ENCODE results near the gene ST8SIA5.

Gene ST8SIA5

GRCh38 chr18:46622999-46623398, 133.9 kb downstream of the ST8SIA5 start:
- peak; percentile 58 for DNase-seq (ENCODE audit: low read depth)
- Histone ChIP-seq H3K27me3 (replicated peaks; ENCODE audit: control insufficient read depth, insufficient read depth, low read length) (peaks cover 54% of the 10 kb centered on the region), H3K4me3 (ENCODE audit: low read length) (no peak overlapping the region), H3K36me3 (ENCODE audit: control insufficient read depth, insufficient read depth, low read length, severe bottlenecking) (no peaks in the 10 kb centered on the region), H3K9ac (ENCODE audit: low read length) (no peak overlapping the region), H3K9me3 (ENCODE audit: control insufficient read depth, low read length) (no peaks in the 10 kb centered on the region), H3K4me1 (ENCODE audit: control insufficient read depth, insufficient read depth, low read length) (no peaks in the 10 kb centered on the region)

- H3K9ac ChIP-seq (ENCODE audit: low read length) = no peak overlapping the region
- no peak for DNase-seq (ENCODE audit: low read depth)
- H3K4me3 ChIP-seq (ENCODE audit: low read length) = no peak overlapping the region
- H3K4me1 ChIP-seq (ENCODE audit: control insufficient read depth, insufficient read depth, low read length) = no peaks in the 10 kb centered on the region
- H3K9me3 ChIP-seq (ENCODE audit: control insufficient read depth, low read length) = no peaks in the 10 kb centered on the region
- no peaks in the 10 kb centered on the region for H3K36me3 ChIP-seq (ENCODE audit: control insufficient read depth, insufficient read depth, low read length, severe bottlenecking)
- H3K27me3 ChIP-seq (replicated peaks; ENCODE audit: control insufficient read depth, insufficient read depth, low read length) = peaks cover 51% of the 10 kb centered on the region
These were observed 134.4 kb downstream of the ST8SIA5 start for GRCh38 chr18:46622451-46622850.

DNA sequence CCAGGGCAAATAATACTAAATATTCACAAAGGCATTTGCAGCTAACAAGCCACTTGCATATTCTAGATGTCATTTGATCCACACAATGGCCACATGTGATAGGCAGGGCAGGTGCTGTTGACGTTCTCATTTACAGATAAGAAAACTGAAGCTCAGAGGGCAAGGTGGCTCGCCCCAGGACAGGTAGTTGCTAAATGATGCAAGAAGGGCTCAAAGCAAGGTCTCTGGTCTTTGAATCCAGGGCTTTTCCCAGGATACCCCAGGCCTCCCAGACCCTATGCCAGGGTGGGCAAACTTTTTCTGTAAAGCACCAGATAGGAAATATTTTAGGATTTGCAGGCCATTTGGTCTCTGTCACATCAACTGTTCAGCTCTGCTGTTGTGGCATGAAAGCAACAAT, 135.0 kb downstream of the ST8SIA5 start:
- no peaks in the 10 kb centered on the region for H3K4me1 ChIP-seq (ENCODE audit: control insufficient read depth, insufficient read depth, low read length)
- H3K9ac ChIP-seq (ENCODE audit: low read length) = no peak overlapping the region
- H3K4me3 ChIP-seq (ENCODE audit: low read length) = no peak overlapping the region
- no peaks in the 10 kb centered on the region for H3K9me3 ChIP-seq (ENCODE audit: control insufficient read depth, low read length)
- no peak for DNase-seq (ENCODE audit: low read depth)
- H3K27me3 ChIP-seq (replicated peaks; ENCODE audit: control insufficient read depth, insufficient read depth, low read length) = peaks cover 50% of the 10 kb centered on the region
- no peaks in the 10 kb centered on the region for H3K36me3 ChIP-seq (ENCODE audit: control insufficient read depth, insufficient read depth, low read length, severe bottlenecking)

DNA sequence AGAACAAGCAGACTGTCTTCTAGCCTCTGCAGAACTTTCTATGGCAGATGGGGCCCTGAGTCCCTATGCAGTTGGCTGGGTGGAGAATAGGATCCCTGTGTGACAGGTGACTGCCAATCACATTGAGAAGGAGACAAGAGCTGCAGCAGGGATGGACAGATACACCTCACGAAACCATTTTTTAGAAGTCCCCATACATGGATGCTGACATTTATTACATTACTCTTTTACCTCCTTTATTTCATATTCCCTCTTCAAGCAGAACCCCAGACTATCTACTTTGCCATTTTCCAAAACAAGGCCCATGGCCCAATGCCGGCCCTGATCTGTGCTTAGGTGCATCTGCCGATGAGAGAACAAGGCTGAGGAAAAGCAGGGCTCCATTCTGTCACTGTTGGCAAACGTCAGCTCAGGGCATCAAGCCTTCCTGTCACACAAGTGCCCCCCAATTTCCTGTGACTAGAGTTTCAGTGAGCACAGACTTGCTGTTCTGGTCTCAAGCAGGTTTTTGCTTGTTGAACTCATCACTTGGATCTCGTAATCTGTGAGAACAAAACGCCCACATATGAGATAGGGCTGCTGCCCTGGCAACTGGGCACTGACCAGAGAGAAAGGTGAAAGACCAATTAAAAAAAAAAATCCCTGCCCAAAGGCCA, 135.6 kb downstream of the ST8SIA5 start:
- H3K36me3 ChIP-seq (ENCODE audit: control insufficient read depth, insufficient read depth, low read length, severe bottlenecking) = no peaks in the 10 kb centered on the region
- H3K9me3 ChIP-seq (ENCODE audit: control insufficient read depth, low read length) = no peaks in the 10 kb centered on the region
- no peak overlapping the region for H3K4me3 ChIP-seq (ENCODE audit: low read length)
- no peak overlapping the region for H3K9ac ChIP-seq (ENCODE audit: low read length)
- no peaks in the 10 kb centered on the region for H3K4me1 ChIP-seq (ENCODE audit: control insufficient read depth, insufficient read depth, low read length)
- no peak for DNase-seq (ENCODE audit: low read depth)
- H3K27me3 ChIP-seq (replicated peaks; ENCODE audit: control insufficient read depth, insufficient read depth, low read length) = peaks cover 47% of the 10 kb centered on the region

GRCh38 chr18:46619559-46619958, 137.3 kb downstream of the ST8SIA5 start:
- Histone ChIP-seq H3K4me1 (ENCODE audit: control insufficient read depth, insufficient read depth, low read length) (no peaks in the 10 kb centered on the region), H3K36me3 (ENCODE audit: control insufficient read depth, insufficient read depth, low read length, severe bottlenecking) (no peaks in the 10 kb centered on the region), H3K9ac (ENCODE audit: low read length) (no peak overlapping the region), H3K27me3 (replicated peaks; ENCODE audit: control insufficient read depth, insufficient read depth, low read length) (peaks cover 36% of the 10 kb centered on the region), H3K4me3 (ENCODE audit: low read length) (no peak overlapping the region), H3K9me3 (ENCODE audit: control insufficient read depth, low read length) (no peaks in the 10 kb centered on the region)
- no peak for DNase-seq (ENCODE audit: low read depth)

All from adipocyte (in vitro differentiated cells).